HepG2 (cell line): ENCODE data around the gene IRGQ. TPM values are rescaled to one million over a fixed set of nuclear protein-coding genes. Genes with fewer than 3 reads are reported as not detected.

Experiments used
- ATAC-seq: fragments of 200-7000 bp; cut with Tn5 transposase; 3 replicates; pipeline ENCODE4 v1.9.1; 2020; ENCODE audit warnings: mild to moderate bottlenecking, moderate library complexity
- BruUV-seq: library from RNA; stranded (reverse); fragments of 400-500 nt; replicated peaks from 2 replicates; lab custom pipeline; 2021; lab: Mats Ljungman, UMichigan
- CTCF ChIA-PET: fragments of 300-600 bp; formaldehyde crosslinking; extraction: SDS; loops from one replicate; lab custom pipeline; 2021; ENCODE audit warnings: low total read pairs, inconsistent platforms, low intra/inter-chr PET ratio; lab: Yijun Ruan, JAX
- POLR2A ChIA-PET: fragments of 350-600 bp; sonication (Branson Sonifier 250); formaldehyde crosslinking; loops from one replicate; lab custom pipeline; 2020; ENCODE audit warnings: antibody characterized with exemption, inconsistent platforms; lab: Yijun Ruan, JAX
- DNase-seq: peaks from one replicate; pipeline ENCODE4 v3.0.0-alpha.2; 2015; ENCODE audit warnings: low spot score
- FAIRE-seq: peaks from 3 replicates; lab custom pipeline; 2011; peaks lifted over from hg19 to GRCh38; lab: Jason Lieb, UNC
- H2AFZ ChIP-seq: one replicate; pipeline ENCODE4 v1.6.1; 2011; ENCODE audit warnings: low read length, inconsistent platforms
- H3K27ac ChIP-seq: fragments of 300-600 bp; 3 replicates; pipeline ENCODE4 v1.8.0; 2011; ENCODE audit warnings: mixed run types, mild to moderate bottlenecking, mixed read lengths, low read length, inconsistent platforms; ENCODE audit not compliant: insufficient read depth; ENCODE audit errors: extremely low read length
- H3K27me3 ChIP-seq, 2 experiments: fragments of 200-600 bp in 1 of 2; 2 replicates in 1 of 2; 3 replicates in 1 of 2; pipeline versions ENCODE4 v1.6.0 to v1.8.0; 2011; ENCODE audit warnings: low read length in 2 of 2, mild to moderate bottlenecking in 2 of 2, moderate library complexity in 2 of 2, inconsistent platforms in 1 of 2; ENCODE audit not compliant: insufficient read depth in 2 of 2, control insufficient read depth in 1 of 2
- H3K36me3 ChIP-seq, 2 experiments: fragments of 200-600 bp in 1 of 2; replicated peaks in 1 of 2; 2 replicates in 1 of 2; 3 replicates in 1 of 2; pipeline versions ENCODE4 v1.5.1 to v1.8.0; 2011; ENCODE audit warnings: low read length in 2 of 2, inconsistent platforms in 1 of 2; ENCODE audit not compliant: insufficient read depth in 2 of 2, control insufficient read depth in 1 of 2
- H3K4me1 ChIP-seq: 2 replicates; pipeline ENCODE4 v1.5.1; 2012; ENCODE audit warnings: low read length, inconsistent platforms; ENCODE audit not compliant: insufficient read depth
- H3K4me2 ChIP-seq: 2 replicates; pipeline ENCODE4 v1.6.0; 2011; ENCODE audit warnings: low read depth, low read length, inconsistent platforms
- H3K4me3 ChIP-seq, 3 experiments: fragments of 200-600 bp in 1 of 3; sonication (generic), shearing (Covaris generic) in 1 of 3; replicated peaks in 1 of 3; 2 replicates each; pipeline ENCODE4 v1.5.1; 2011 to 2016; ENCODE audit warnings: low read length in 3 of 3, inconsistent platforms in 2 of 3, low read depth in 2 of 3, mild to moderate bottlenecking in 2 of 3, control low read depth in 1 of 3, mixed read lengths in 1 of 3; ENCODE audit not compliant: insufficient read depth in 1 of 3
- H3K79me2 ChIP-seq: one replicate; pipeline ENCODE4 v1.6.1; 2011; ENCODE audit warnings: low read length, inconsistent platforms; ENCODE audit not compliant: insufficient read depth
- H3K9ac ChIP-seq: 2 replicates; pipeline ENCODE4 v1.6.0; 2011; ENCODE audit warnings: mild to moderate bottlenecking, low read depth, low read length, inconsistent platforms; ENCODE audit not compliant: insufficient read depth
- H3K9me3 ChIP-seq: 2 replicates; pipeline ENCODE4 v1.5.1; 2012; ENCODE audit warnings: mild to moderate bottlenecking, low read length
- H4K20me1 ChIP-seq: 2 replicates; pipeline ENCODE4 v1.6.0; 2011; ENCODE audit warnings: inconsistent platforms, mild to moderate bottlenecking, low read length, moderate library complexity; ENCODE audit not compliant: insufficient read depth
- KDM5A ChIP-seq: fragments of 200-600 bp; sonication (generic); IDR thresholded peaks from 2 replicates; pipeline ENCODE4 v1.7.0; 2018; ENCODE audit warnings: antibody characterized with exemption, mild to moderate bottlenecking, low read length, borderline replicate concordance
- MYNN ChIP-seq: sonication (generic); formaldehyde crosslinking; IDR thresholded peaks from 2 replicates; pipeline ENCODE4 v1.4.0; 2020; ENCODE audit warnings: mild to moderate bottlenecking, low read depth, missing genetic modification reagents
- NFIB ChIP-seq: sonication (generic); formaldehyde crosslinking; IDR thresholded peaks from 2 replicates; pipeline ENCODE4 v1.9.0; 2021; ENCODE audit warnings: missing genetic modification reagents, mild to moderate bottlenecking, borderline replicate concordance
- PBX2 ChIP-seq: IDR thresholded peaks from 2 replicates; pipeline ENCODE4 v1.6.1; 2016; ENCODE audit warnings: control low read depth
- SAP130 ChIP-seq: IDR thresholded peaks from 2 replicates; pipeline ENCODE4 v1.6.1; 2016; ENCODE audit warnings: low read depth
- ZBTB3 ChIP-seq: sonication (generic); formaldehyde crosslinking; IDR thresholded peaks from 2 replicates; pipeline ENCODE4 v1.4.0; 2020; ENCODE audit warnings: low read depth, mild to moderate bottlenecking, moderate library complexity, missing genetic modification reagents, borderline replicate concordance
- ZBTB42 ChIP-seq: sonication (generic); formaldehyde crosslinking; IDR thresholded peaks from 2 replicates; pipeline ENCODE4 v1.5.0; 2020; ENCODE audit warnings: mild to moderate bottlenecking, missing genetic modification reagents
- ZMAT3 ChIP-seq: sonication (generic); formaldehyde crosslinking; conservative IDR thresholded peaks from 2 replicates; pipeline ENCODE4 v1.7.0; 2021; ENCODE audit warnings: missing genetic modification reagents
- ZNF337 ChIP-seq: sonication (generic); formaldehyde crosslinking; IDR thresholded peaks from 2 replicates; pipeline ENCODE4 v1.5.1; 2020; ENCODE audit warnings: missing genetic modification reagents, low read depth, mild to moderate bottlenecking, borderline replicate concordance
- ZNF564 ChIP-seq: sonication (generic); formaldehyde crosslinking; IDR thresholded peaks from 2 replicates; pipeline ENCODE4 v1.8.1; 2023; ENCODE audit warnings: mild to moderate bottlenecking, missing genetic modification reagents
- ZNF569 ChIP-seq: sonication (generic); formaldehyde crosslinking; IDR thresholded peaks from 2 replicates; pipeline ENCODE4 v1.5.0; 2020; ENCODE audit warnings: mild to moderate bottlenecking, missing genetic modification reagents, moderate library complexity, borderline replicate concordance
- ZNF607 ChIP-seq: sonication (generic); formaldehyde crosslinking; IDR thresholded peaks from 2 replicates; pipeline ENCODE4 v1.5.1; 2020; ENCODE audit warnings: missing genetic modification reagents, mild to moderate bottlenecking, borderline replicate concordance
- ZNF790 ChIP-seq: sonication (generic); formaldehyde crosslinking; IDR thresholded peaks from 2 replicates; pipeline ENCODE4 v1.8.0; 2022; ENCODE audit warnings: missing genetic modification reagents, mild to moderate bottlenecking, borderline replicate concordance
- whole genome bisulfite sequencing: methylation state at CpG from one replicate; pipeline ENCODE4 v1.1.6; 2017; ENCODE audit warnings: low lambda C conversion rate; 5-methylcytosine and 5-hydroxymethylcytosine counted together
- in situ Hi-C: cut with HindIII; loops from 2 replicates; pipeline ENCODE4 v1.10.0; 2017; ENCODE audit warnings: low pct_unique_long_range_greater_than_20kb; ENCODE audit not compliant: extremely low pct_ligation_motif_present
- intact Hi-C: fragments of 100-400 bp; cut with micrococcal nuclease; formaldehyde crosslinking; loops from one replicate; pipeline ENCODE4 v1.10.0; 2022; ENCODE audit not compliant: unreplicated experiment
- polyA plus RNA-seq, 8 experiments: library from polyadenylated mRNA; depleted of rRNA in 3 of 8; stranded (reverse) in 7 of 8; unstranded in 1 of 8; fragments of >200 nt; fragmentation: Illumina TruSeq in 4 of 8; extraction: Trizol in 4 of 8; gene quantifications; 2 replicates each; pipeline versions ENCODE4 v1.2.1 to v1.2.3, GENCODE V29; 2011 to 2016; ENCODE audit warnings: low read depth in 4 of 8, missing spikeins in 1 of 8, mixed read lengths in 1 of 8; ENCODE audit not compliant: insufficient read depth in 1 of 8
- total RNA-seq, 5 experiments: library from RNA; depleted of rRNA; stranded (reverse); fragments of >200 nt; fragmentation: Illumina TruSeq; extraction: Trizol; gene quantifications; 2 replicates each; pipeline ENCODE4 v1.2.3, GENCODE V29; 2016; ENCODE audit warnings: low read depth in 1 of 5
- TF ChIP-seq, protein P1 (sequence below): fragments of 450-650 bp; IDR thresholded peaks from 2 replicates; pipeline ENCODE4 v1.6.1; 2017; ENCODE audit warnings: mild to moderate bottlenecking
- TF ChIP-seq, protein P2 (sequence below): sonication (generic); formaldehyde crosslinking; conservative IDR thresholded peaks from 2 replicates; pipeline ENCODE4 v1.4.0; 2020; ENCODE audit warnings: mild to moderate bottlenecking, missing genetic modification reagents, moderate library complexity

The IRGQ gene
- total and polyA plus RNA-seq, 2 of the 13 experiments (the other 11 are each of a cell fraction or from before 2014, with no cell fraction given) = 11.6 to 12.4 TPM

DNA sequence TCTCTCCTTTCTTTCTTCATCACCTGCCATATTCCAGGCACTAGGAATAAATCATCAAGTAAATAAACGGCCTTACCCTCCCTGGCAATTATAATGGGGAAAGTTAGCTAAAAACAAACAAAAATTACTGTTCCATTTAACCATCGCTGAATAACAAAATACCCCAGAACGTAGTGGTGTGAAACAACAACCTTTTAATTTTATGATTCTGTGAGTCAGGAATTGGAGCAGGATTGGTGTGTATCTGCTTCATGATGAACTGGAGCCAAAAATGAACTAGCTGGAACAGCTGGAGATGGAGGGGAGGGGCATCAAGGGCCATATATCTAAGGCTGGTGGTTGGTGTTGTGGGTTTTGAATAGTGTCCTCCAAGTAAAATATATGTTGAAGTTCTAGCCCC is 47.4 kb upstream of the IRGQ start:
- intact Hi-C loops = no loop called here
- Histone ChIP-seq H4K20me1 (no peaks in the 10 kb centered on the region), H3K9me3 (no peaks in the 10 kb centered on the region), H3K9ac (no peak overlapping the region), H3K36me3 (no peaks in the 10 kb centered on the region), H3K4me1 (peaks cover 20% of the 10 kb centered on the region), H2AFZ (no peak overlapping the region), H3K27me3 (no peaks in the 10 kb centered on the region), H3K4me2 (no peak overlapping the region), H3K4me3 (no peak overlapping the region), H3K27ac (no peak overlapping the region), H3K79me2 (no peaks in the 10 kb centered on the region)
- BruUV-seq = no TSS peak
- 63% methylated on average over 3 of the region's 3 CpGs for WGBS
- POLR2A ChIA-PET = no interaction called here
- ATAC-seq = no peak
- in situ Hi-C loops = no loop called here
- DNase-seq = no peak
- no peak for FAIRE-seq
- no peak for TF ChIP-seq ZNF337 (CRISPR knock-in tag)
- no peak for TF ChIP-seq ZNF569
- no peak for TF ChIP-seq ZMAT3 (CRISPR knock-in tag)
- TF ChIP-seq, protein P1, sequence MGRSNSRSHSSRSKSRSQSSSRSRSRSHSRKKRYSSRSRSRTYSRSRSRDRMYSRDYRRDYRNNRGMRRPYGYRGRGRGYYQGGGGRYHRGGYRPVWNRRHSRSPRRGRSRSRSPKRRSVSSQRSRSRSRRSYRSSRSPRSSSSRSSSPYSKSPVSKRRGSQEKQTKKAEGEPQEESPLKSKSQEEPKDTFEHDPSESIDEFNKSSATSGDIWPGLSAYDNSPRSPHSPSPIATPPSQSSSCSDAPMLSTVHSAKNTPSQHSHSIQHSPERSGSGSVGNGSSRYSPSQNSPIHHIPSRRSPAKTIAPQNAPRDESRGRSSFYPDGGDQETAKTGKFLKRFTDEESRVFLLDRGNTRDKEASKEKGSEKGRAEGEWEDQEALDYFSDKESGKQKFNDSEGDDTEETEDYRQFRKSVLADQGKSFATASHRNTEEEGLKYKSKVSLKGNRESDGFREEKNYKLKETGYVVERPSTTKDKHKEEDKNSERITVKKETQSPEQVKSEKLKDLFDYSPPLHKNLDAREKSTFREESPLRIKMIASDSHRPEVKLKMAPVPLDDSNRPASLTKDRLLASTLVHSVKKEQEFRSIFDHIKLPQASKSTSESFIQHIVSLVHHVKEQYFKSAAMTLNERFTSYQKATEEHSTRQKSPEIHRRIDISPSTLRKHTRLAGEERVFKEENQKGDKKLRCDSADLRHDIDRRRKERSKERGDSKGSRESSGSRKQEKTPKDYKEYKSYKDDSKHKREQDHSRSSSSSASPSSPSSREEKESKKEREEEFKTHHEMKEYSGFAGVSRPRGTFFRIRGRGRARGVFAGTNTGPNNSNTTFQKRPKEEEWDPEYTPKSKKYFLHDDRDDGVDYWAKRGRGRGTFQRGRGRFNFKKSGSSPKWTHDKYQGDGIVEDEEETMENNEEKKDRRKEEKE = no peak
- no peak for TF ChIP-seq ZBTB3
- no peak for TF ChIP-seq ZNF790 (CRISPR knock-in tag)
- no peak for TF ChIP-seq KDM5A
- TF ChIP-seq, protein P2, sequence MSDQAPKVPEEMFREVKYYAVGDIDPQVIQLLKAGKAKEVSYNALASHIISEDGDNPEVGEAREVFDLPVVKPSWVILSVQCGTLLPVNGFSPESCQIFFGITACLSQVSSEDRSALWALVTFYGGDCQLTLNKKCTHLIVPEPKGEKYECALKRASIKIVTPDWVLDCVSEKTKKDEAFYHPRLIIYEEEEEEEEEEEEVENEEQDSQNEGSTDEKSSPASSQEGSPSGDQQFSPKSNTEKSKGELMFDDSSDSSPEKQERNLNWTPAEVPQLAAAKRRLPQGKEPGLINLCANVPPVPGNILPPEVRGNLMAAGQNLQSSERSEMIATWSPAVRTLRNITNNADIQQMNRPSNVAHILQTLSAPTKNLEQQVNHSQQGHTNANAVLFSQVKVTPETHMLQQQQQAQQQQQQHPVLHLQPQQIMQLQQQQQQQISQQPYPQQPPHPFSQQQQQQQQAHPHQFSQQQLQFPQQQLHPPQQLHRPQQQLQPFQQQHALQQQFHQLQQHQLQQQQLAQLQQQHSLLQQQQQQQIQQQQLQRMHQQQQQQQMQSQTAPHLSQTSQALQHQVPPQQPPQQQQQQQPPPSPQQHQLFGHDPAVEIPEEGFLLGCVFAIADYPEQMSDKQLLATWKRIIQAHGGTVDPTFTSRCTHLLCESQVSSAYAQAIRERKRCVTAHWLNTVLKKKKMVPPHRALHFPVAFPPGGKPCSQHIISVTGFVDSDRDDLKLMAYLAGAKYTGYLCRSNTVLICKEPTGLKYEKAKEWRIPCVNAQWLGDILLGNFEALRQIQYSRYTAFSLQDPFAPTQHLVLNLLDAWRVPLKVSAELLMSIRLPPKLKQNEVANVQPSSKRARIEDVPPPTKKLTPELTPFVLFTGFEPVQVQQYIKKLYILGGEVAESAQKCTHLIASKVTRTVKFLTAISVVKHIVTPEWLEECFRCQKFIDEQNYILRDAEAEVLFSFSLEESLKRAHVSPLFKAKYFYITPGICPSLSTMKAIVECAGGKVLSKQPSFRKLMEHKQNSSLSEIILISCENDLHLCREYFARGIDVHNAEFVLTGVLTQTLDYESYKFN (CRISPR knock-in tag) = no peak
- no peak for TF ChIP-seq SAP130
- no peak for TF ChIP-seq NFIB (CRISPR knock-in tag)
- no peak for TF ChIP-seq ZBTB42 (CRISPR knock-in tag)
- no peak for TF ChIP-seq ZNF607 (CRISPR knock-in tag)
- no peak for TF ChIP-seq MYNN (CRISPR knock-in tag)
- no peak for TF ChIP-seq ZNF564 (CRISPR knock-in tag)
- TF ChIP-seq PBX2 = no peak
- CTCF ChIA-PET = no interaction called here
